ENCODE data around the gene INPP5F.
"Not testable (repeated sequence)": the region's sequence is repeated elsewhere in the genome, so short reads cannot be mapped to it uniquely, and the experiment has no call there.

INPP5F gene

GRCh38 chr10:119707331-119707730, 18.5 kb upstream of the INPP5F start:
- not testable (repeated sequence) for DNase-seq (ENCODE audit: low spot score)

- DNase-seq (ENCODE audit: low spot score), result not testable (repeated sequence)
Measured at GRCh38 chr10:119710935-119711334, 14.9 kb upstream of the INPP5F start.

DNA sequence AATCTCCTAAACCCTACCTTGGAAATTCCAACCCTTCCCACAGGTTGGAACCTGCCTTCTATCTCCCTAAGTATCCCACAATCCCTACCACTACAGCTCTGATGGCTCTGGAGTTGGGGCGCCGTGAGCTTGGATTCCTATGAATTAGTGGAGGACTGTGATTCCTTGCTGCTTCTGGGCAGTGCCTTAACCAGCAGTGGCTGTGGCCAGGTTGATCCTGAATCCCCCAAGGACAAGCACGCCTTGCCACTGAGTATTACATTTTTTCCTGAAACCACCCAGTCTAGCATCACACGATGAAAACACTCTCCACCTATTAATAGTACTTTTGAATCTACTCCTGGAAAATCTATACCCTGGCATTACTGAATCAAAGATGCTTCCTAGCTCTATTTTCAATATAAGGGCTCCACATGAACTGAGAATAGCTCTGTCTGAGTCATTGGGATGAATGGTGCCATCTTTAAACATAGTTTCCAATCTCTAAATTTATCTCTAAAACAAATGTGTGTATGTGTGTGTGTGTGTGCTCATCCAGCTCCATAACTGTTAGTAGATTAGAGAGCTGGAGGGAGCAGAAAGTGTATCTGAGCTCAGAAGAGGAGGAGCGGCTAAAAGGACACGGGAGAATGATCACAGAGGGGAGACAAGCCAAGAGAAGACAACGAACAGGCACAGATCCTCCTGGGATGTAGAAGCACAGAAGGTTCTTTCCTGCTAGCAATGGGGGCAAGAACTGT, 11.9 kb upstream of the INPP5F start:
- DNase-seq (ENCODE audit: low spot score), result no peak

DNA sequence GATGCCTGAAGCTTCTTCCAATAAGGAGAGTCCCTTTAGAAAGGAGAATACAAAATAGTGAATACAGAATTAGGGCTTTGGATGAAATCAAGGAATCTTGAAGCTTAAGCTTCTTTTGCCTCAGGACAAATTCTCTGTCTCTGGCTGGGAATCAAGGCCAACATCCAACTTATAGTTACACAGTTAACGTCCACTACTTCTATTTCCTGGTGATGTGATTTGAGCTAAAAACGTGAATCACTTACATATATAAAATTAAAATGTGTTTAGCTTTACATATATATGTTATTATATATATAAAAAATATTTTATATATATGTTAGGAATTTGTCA, 11.4 kb upstream of the INPP5F start:
- DNase-seq (ENCODE audit: low spot score), result no peak

DNA sequence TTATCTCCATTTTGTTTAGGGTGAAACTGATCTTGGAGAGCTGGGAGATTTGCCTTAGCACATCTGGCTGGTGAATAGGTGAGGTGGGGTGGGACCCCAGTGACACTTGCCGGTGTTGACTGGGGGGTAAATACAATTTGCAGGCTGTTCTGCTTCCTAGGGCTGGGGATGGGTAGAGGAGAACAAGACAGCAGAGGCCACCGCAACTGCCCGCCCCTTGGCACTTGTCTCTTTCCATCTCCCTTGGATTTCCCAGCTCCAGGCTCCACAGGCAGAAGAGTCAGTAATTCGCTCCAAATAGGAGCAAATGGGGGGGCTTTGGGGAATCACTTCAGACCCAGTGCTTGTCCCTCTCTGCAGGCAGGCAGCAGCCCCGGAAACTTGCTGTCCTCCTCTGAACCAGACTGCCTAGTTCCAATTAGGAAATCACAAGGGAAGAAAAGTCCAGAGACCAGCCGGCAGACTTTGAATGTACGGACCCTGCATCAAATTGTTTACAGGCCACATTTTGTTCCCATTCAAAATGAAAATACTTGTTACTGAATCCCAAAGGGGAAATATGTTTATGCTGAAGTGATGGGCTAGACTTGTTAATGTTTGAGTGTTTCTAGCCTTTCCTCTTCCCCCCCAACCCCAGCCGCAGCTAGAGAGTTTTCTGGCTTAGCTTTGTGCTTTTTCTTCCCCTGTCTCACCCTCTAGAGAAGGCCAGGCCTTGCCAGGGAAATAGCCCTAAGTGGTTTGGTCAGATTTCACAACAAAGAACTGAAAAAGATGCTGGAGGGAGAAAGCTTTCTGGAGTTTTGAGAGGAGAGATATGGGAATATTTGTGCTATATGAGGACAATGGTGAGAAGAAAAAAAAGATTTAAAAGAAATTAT, 10.0 kb upstream of the INPP5F start:
- DNase-seq (ENCODE audit: low spot score), result no peak

DNA sequence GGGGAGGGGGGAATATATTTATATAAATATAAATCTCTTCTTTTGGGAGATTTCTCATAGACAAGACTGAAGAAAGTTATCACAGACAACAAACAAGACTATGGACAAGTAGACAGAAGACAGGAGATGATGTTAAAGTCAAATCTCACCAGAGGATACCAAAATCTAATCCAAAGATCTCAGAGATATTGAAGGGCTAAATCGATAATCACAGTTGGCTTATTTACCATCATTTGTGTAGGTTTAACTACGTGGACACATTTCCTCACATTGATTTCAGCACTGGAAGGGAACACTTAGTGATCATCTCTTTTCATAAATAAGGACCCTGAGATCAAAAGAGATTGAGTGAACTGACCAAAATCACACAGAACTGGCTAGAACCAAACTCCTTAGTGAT, 2.7 kb upstream of the INPP5F start:
- DNase-seq (ENCODE audit: low spot score), result no peak

DNA sequence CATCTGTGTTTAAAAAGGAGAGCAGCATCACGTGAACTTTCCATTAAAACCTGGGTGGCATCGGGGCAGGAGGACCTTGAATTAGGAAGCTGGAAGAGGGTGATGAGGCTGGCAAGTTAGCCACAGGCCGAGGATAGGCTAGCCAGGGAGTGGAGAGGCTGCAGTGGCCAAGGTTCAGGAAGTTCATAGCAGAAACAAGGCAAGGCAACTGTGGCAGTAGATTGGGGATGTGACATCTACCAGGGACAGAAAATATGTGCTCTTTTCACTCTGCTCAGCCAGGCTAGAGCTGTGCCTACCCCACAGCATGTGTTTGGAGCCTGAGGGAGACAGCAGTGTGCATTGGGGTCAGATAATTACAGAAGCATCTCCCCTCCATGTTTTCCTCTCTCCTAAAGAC, 2.2 kb upstream of the INPP5F start:
- DNase-seq (ENCODE audit: low spot score), result no peak

GRCh38 chr10:119724593-119725516, 995 bp upstream of the INPP5F start:
- DNase-seq (ENCODE audit: low spot score), result peak; percentile 49

DNA sequence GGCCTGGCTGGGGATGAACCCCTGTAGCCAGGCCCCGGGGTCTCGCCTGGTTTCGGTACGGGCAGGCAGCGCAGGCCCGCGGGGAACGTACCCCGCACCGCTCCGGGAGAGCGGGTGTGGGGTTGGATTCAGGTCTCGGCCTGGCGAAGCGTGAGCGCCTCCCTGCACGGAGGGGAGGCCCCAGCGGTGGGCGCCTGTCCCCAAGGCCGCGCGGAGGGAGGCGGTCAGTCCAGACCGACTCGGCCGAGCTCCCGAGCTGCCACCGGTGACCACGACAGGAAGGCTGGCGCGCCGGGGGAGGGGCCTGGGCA, 378 bp upstream of the INPP5F start:
- no peak for DNase-seq (ENCODE audit: low spot score)

DNA sequence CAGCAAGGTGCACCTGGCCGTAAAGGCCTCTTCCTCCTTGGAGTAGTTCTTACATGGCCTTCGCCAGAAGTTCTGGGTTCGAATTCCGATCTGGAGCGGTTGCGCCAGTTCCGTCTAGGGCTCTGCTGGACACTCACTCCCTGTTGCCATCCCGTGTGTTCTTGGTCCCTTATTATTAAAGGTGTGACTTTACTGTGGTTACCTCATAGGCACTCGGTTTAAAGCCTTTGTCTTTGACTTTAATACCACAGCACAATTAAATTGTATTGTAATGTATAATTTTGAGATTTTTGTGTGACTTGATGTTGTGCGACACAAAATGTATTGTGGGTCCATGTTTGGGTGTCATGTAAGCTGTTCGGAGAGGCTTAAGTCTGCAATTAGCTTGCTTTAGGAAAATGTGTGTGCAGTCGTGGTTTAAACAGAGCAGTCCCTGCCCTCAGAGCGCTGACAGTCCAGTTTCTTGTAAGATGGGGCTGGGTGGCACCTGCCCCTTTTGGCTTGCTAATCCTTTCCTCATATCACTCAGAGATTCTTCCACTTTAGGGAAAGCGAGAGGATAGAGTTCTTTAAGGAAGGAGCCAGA, 919 bp downstream of the INPP5F start:
- no peak for DNase-seq (ENCODE audit: low spot score)

- DNase-seq (ENCODE audit: low spot score), result no peak
Measured at GRCh38 chr10:119728172-119728800, 2.4 kb downstream of the INPP5F start.

DNA sequence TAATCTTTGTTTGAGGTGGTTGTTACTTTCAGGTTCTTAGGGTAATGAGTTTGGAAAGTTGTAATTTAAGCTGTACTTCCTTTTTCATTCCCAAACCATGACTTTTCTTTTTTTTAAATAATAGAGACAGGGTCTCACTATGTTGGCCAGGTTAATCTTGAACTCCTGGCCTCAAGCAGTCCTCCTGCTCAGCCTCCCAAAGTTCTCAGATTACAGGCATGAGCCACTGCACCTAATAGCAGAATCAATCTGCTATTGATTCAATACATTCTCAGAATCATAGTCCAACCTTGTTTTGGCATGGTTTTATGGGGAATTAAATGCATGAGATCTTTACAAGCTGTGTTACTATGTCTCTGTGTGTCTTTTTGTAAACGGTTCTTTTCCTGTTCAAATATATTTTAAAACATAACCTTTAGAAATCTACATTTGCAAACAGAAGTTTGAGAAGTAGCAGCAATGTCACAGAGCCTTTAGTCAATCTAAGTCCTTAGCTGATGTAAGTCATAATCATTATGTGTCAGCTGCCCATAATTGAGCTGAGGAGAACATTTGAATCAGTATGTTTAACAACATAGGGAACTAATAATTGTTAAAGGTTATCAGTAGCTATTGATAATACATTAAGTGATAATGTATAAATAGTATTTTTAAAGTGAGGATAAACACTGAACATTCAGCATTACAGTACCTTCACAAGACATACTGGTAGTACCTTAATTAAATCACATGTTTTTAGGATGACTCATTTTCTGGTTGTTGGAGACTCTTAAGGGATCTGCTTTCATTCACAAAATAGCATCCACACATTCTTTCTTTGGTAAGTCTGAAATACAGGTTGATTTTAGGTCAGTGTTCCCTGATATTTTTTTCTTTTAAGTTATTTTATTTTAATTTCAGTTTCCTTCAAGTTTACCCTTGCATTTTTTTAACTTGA, 8.8 kb downstream of the INPP5F start:
- no peak for DNase-seq (ENCODE audit: low spot score)

DNA sequence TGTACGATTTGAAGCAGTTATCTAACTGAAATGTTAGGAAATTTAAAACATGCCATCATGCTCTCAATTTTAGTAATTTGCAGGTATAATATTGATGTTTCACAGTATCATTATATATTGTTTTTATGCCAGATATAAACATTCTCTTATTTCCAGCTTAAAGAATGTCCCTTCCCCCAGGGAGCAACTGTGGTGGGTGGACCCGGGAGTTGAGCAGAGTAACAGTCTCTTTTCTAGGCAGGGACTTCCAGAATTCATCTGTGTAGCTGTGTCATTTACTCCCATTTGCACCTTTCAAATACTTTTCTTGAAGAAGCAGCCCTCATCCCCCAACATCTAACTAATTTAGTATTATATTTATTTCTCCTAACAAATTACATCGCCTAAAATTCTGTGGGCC, 9.6 kb downstream of the INPP5F start:
- DNase-seq (ENCODE audit: low spot score), result no peak

DNA sequence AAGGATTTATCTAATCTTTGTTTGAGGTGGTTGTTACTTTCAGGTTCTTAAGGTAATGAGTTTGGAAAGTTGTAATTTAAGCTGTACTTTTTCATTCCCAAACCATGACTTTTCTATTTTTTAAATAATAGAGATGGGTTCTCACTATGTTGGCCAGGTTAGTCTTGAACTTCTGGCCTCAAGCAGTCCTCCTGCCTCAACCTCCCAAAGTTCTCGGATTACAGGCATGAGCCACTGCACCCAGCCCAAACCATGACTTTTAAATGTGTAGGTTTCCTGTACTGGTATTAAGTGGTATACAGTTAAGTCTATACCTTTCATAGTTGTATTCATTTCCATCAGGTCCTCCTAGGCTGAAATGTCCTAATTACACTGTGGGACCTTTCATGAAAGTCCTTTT, 10.4 kb downstream of the INPP5F start:
- DNase-seq (ENCODE audit: low spot score), result no peak

DNA sequence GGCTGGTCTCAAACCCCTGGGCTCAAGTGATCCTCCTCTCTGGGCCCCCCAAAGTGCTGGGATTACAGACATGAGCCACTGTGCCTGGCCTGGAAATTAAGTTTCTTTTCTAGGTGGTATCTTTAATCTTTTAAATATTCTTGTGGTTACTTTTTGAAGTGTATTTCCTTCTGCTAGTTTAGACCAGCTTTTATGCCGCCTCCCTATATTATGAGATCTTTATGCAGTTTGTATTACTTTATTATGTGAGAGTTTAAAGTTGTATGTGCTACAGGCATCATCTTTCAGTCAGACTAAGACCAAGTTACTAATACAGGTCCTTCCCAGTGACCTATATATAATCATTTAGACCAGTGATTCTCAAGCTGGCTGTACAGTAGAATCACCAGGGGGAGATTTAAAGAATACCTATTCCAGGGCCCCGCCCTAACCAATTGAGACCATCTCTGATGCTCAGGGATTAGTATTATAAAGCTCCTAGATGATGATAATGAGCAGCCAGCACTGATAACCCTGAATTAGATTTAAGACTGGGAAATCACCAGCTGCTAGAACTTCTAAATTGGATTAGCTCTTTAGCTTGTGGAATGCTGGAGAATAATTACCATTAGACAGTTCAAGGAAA, 11.3 kb downstream of the INPP5F start:
- no peak for DNase-seq (ENCODE audit: low spot score)

- no peak for DNase-seq (ENCODE audit: low spot score)
Measured at GRCh38 chr10:119737823-119738222, 12.0 kb downstream of the INPP5F start.

DNA sequence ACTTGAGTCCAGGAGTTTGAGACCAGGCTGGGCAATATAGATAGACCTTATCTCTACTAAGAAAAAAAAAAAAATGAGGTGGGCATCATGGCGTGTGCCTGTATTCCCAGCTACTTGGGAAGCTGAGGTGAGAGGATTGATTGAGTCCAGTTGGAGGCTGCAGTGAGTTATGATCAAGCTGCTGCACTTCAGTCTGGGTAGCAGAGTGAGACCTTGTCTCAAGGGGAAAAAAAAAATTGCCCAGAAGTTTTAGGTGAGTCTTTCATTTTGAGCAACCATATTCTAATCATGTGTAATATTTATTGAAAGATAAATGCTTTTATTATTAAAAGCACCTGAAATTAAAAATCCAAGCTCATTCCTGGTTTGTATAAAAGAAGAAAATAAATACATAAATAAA, 13.1 kb downstream of the INPP5F start:
- DNase-seq (ENCODE audit: low spot score), result no peak

DNA sequence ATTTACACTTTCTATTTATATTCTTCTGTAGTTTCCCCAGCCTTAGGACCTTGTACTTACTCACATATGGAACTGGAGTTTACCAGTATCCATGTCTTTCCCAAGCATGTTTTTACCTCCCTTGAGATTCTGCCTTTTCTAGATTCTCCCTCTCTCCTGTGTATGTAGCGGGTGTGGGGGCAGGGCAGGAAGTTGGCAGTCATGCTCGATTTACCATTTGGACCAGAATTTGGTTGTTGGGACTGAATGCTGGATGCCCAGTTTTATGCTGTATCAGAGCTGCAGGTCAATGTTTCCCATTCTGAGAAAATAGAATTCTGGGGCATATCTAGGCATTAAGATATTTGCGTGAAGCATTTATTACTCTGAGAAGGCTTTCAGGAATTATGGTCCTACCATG, 14.2 kb downstream of the INPP5F start:
- DNase-seq (ENCODE audit: low spot score), result no peak

DNA sequence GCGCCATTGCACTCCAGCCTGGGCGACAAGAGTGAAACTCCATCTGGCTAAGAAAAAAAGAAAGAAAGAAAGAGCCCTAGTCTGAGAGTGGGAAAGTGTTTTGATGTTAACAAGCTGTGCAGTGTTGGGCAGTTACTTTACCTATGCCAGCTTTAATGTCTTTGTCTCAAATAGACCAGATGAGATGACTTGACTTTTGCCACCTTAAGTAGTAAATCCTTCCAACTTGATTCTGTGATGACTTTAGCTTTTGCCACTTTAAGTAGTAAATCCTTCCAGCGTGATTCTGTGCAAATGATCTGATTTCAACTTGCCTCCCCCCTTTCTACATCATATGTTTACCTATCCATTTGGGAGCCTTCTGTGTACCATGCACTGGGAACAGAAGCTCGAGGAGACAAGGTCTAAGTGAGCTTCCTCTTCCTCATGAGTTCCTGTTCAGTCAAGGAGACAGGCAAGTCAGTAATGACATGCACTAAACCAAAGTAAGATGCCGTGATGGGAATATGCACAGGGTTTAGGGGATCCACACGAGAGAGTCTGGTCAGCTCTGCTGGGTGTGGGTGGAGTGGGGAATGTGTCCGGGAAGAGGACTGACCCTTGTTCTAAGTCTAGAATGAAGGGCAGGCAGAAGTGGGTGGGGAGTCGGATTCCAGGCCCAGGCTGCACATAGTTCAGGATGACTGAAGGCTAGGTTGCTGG, 17.2 kb downstream of the INPP5F start:
- DNase-seq (ENCODE audit: low spot score), result peak; percentile 37

DNA sequence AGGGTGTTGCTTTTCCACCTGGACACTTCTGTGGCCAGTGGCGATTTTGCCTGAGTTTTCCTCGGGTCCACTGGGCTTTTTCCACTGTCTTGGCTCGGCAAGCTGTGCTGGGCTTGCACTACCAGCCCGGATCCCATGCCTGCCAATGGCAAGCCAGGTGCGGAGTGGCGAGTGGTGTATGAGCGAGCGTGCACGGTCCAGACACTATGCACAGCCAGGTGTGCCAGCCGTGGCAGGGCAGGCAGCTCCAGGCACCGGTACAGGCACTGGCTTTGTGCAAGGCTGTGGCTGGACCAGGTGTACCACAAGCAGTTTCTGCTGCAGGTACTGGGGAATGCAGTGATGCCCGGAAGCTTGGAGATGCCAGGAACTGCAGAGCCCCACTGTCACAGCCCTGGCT, 22.1 kb downstream of the INPP5F start:
- no peak for DNase-seq (ENCODE audit: low spot score)
